Upper lobe of left lung (tissue), 6 donors: Measurements from ENCODE around the gene CDC42SE1. TPM values are rescaled to one million over a fixed set of nuclear protein-coding genes. Genes with fewer than 3 reads are reported as not detected.

ENCODE experiments used
- ATAC-seq, 2 donors: fragments of 200-7000 bp; cut with Tn5 transposase; one replicate each; pipeline ENCODE4 v1.9.1; 2022; ENCODE audit warnings: mild to moderate bottlenecking in 2 of 2, moderate library complexity in 2 of 2; ENCODE audit not compliant: low FRiP score in 2 of 2
- DNase-seq, 2 donors: peaks; one replicate each; pipeline ENCODE4 v3.0.0-alpha.2; 2019 to 2020
- H3K27ac ChIP-seq, 4 donors: fragments of 200-600 bp; sonication (generic); one replicate each; pipeline ENCODE4 v1.5.1; 2016 to 2019
- H3K27me3 ChIP-seq, 4 donors: fragments of 200-600 bp; sonication (generic); one replicate each; pipeline ENCODE4 v1.5.1; 2017 to 2019
- H3K36me3 ChIP-seq, 4 donors: fragments of 200-600 bp; sonication (generic); one replicate each; pipeline ENCODE4 v1.5.1; 2016 to 2019
- H3K4me1 ChIP-seq, 4 donors: fragments of 200-600 bp; sonication (generic); one replicate each; pipeline ENCODE4 v1.5.1; 2018 to 2019
- H3K4me3 ChIP-seq, 4 donors: fragments of 200-600 bp; sonication (generic); one replicate each; pipeline ENCODE4 v1.5.1; 2017 to 2019; ENCODE audit warnings: mild to moderate bottlenecking in 2 of 4, moderate library complexity in 1 of 4
- H3K9me3 ChIP-seq, 4 donors: fragments of 200-600 bp; sonication (generic); one replicate each; pipeline ENCODE4 v1.5.1; 2018 to 2019
- CTCF ChIP-seq, 6 experiments: fragments of 450-650 bp in 4 of 6; fragments of 200-600 bp in 2 of 6; sonication (generic) in 2 of 6; IDR thresholded peaks; one replicate each; pipeline ENCODE4 v1.5.1; 2016 to 2019; ENCODE audit warnings: antibody characterized with exemption in 6 of 6
- EP300 ChIP-seq, 4 donors: sonication (generic); formaldehyde crosslinking; IDR thresholded peaks; one replicate each; pipeline ENCODE4 v1.5.1; 2017; ENCODE audit warnings: antibody characterized with exemption in 4 of 4, control low read depth in 2 of 4
- POLR2A ChIP-seq, 4 donors: fragments of 450-650 bp; IDR thresholded peaks; one replicate each; pipeline ENCODE4 v1.5.1; 2016 to 2017; ENCODE audit warnings: antibody characterized with exemption in 4 of 4, mild to moderate bottlenecking in 2 of 4
- POLR2AphosphoS5 ChIP-seq, 2 donors: sonication (generic); formaldehyde crosslinking; IDR thresholded peaks; one replicate each; pipeline ENCODE4 v1.5.1; 2017; ENCODE audit warnings: antibody characterized with exemption in 2 of 2
- WGBS, 2 donors: methylation state at CpG; one replicate each; pipeline ENCODE4 v1.1.5; 2017 to 2018; 5-methylcytosine and 5-hydroxymethylcytosine counted together
- total RNA-seq, 6 donors: library from RNA; depleted of rRNA in 4 of 6; stranded (reverse); fragments of >200 nt in 4 of 6; gene quantifications; one replicate each; pipeline versions ENCODE4 v1.1.0 to v1.2.1, GENCODE V29; 2016 to 2021
- donor health status: DM: no; HTN: no; CAD: no; lungs with moderate emphysema.
- donor health status: DM: no; HTN: yes; CAD: no; lungs with severe emphysema.

CDC42SE1 gene
- total RNA-seq, 6 donors from 2014 or later = 66.9 to 131 (median 90.5) TPM

DNA sequence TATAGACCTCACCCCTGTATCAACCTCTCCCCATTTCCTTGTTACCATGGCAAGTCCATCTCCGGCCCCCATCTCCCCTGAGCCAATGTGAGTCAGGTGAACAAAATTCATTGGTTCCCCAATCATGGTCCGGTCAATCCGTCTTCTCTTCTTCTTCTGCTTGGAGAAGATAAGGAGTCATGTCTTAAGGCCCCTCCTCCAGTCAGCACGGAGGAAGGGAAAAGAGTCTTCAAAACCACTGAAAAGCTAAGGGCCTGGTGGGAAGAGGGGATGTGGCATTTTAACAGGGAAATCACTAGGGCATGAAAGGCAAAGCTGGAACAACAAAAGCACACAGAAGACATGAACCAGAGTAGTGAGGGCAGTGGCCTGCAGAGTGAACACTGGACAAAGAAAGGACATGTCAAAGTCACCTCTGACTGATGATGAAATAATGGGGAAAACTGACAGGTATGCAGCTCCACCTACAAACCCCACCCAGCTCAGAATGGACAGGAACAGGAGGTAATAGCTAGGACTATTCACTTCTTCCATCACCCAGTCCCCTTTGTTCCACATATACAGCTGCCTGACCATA is 4.4 kb downstream of the CDC42SE1 start:
- Histone ChIP-seq H3K4me3 (peak overlapping the region in 1 of 4 donors; percentile 65), H3K27me3 (no peaks in the 10 kb centered on the region), H3K4me1 (peaks cover 23 to 41% (median 38%) of the 10 kb centered on the region in 4 donors), H3K27ac (peak overlapping the region; percentile 89 to 99 (median 98)), H3K36me3 (peaks cover 39 to 61% (median 42%) of the 10 kb centered on the region in 4 donors), H3K9me3 (no peaks in the 10 kb centered on the region)
- 91 to 93% methylated on average over 4 of the region's 4 CpGs for WGBS, 2 donors
- no peak for DNase-seq
- TF ChIP-seq EP300 (IDR thresholded peaks at IDR 0.05) (no peak), POLR2AphosphoS5 (IDR thresholded peaks at IDR 0.05) (no peak), CTCF (IDR thresholded peaks at IDR 0.05) (no peak), POLR2A (IDR thresholded peaks at IDR 0.05) (no peak)
- no peak for ATAC-seq

GRCh38 chr1:151051356-151052009 is 7.9 kb downstream of the CDC42SE1 start:
- Histone ChIP-seq H3K4me1 (peaks cover 22 to 42% (median 30%) of the 10 kb centered on the region in 4 donors), H3K27me3 (no peaks in the 10 kb centered on the region), H3K27ac (no peak overlapping the region), H3K36me3 (peaks cover 39 to 56% (median 42%) of the 10 kb centered on the region in 4 donors), H3K9me3 (no peaks in the 10 kb centered on the region), H3K4me3 (no peak overlapping the region)
- TF ChIP-seq CTCF (IDR thresholded peaks at IDR 0.05) (no peak), POLR2A (IDR thresholded peaks at IDR 0.05) (no peak), POLR2AphosphoS5 (IDR thresholded peaks at IDR 0.05) (no peak), EP300 (IDR thresholded peaks at IDR 0.05) (no peak)
- DNase-seq = no peak
- ATAC-seq = no peak
- WGBS, 2 donors = 42 to 83% methylated on average over 2 of the region's 2 CpGs

GRCh38 chr1:151050051-151050688 is 9.3 kb downstream of the CDC42SE1 start:
- WGBS, 2 donors = 83 to 93% methylated on average over 2 of the region's 2 CpGs
- H3K9me3 ChIP-seq = no peaks in the 10 kb centered on the region
- peak overlapping the region in 1 of 4 donors; percentile 4 for H3K27ac ChIP-seq
- no peak for DNase-seq
- no peak for TF ChIP-seq POLR2A (IDR thresholded peaks at IDR 0.05)
- no peak for TF ChIP-seq EP300 (IDR thresholded peaks at IDR 0.05)
- no peak for TF ChIP-seq CTCF (IDR thresholded peaks at IDR 0.05)
- no peak for TF ChIP-seq POLR2AphosphoS5 (IDR thresholded peaks at IDR 0.05)
- no peak for ATAC-seq
- H3K4me3 ChIP-seq = no peak overlapping the region
- peaks cover 9 to 29% (median 17%) of the 10 kb centered on the region in 4 donors for H3K4me1 ChIP-seq
- no peaks in the 10 kb centered on the region for H3K27me3 ChIP-seq
- H3K36me3 ChIP-seq = peaks cover 32 to 42% (median 35%) of the 10 kb centered on the region in 4 donors

DNA sequence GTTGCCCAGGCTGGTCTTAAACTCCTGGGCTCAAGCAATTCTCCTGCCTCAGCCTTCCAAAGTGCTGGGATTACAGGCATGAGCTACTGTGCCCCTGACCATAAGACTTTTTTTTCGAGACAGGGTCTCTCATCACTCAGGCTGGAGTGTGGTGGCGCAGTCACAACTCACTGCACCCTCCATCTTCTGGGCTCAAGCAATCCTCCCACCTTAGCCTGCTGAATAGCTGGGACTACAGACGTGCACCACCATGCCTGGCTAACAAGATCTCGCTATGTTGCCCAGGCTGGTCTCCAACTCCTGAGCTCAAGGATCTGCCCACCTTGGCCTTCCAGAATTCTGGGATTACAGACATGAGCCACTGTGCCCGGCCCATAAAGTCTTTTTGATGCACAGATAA is 10.0 kb downstream of the CDC42SE1 start:
- H3K36me3 ChIP-seq = peaks cover 25 to 35% (median 28%) of the 10 kb centered on the region in 4 donors
- H3K27me3 ChIP-seq = no peaks in the 10 kb centered on the region
- ATAC-seq (no peak), DNase-seq (no peak)
- peaks cover 9 to 26% (median 14%) of the 10 kb centered on the region in 4 donors for H3K4me1 ChIP-seq
- TF ChIP-seq POLR2AphosphoS5 (IDR thresholded peaks at IDR 0.05) = no peak
- no peak for TF ChIP-seq EP300 (IDR thresholded peaks at IDR 0.05)
- no peak for TF ChIP-seq POLR2A (IDR thresholded peaks at IDR 0.05)
- no peak for TF ChIP-seq CTCF (IDR thresholded peaks at IDR 0.05)
- no peaks in the 10 kb centered on the region for H3K9me3 ChIP-seq
- no peak overlapping the region for H3K4me3 ChIP-seq
- 100% methylated on average over 3 to 5 of the region's 5 CpGs for WGBS, 2 donors
- peak overlapping the region in 2 of 4 donors; percentile 4 to 91 for H3K27ac ChIP-seq
